Activated CD4-positive, alpha-beta T cell treated with anti-CD3 and anti-CD28 coated beads, Interleukin-2, amount 50 U/mL, for 16 hours (primary cell): Measurements from ENCODE around the gene PTK6.
"Not testable (repeated sequence)": the region's sequence is repeated elsewhere in the genome, so short reads cannot be mapped to it uniquely, and the experiment has no call there.

ENCODE experiments used
- DNase-seq: peaks from one replicate; pipeline ENCODE4 v3.0.0-alpha.2; 2020

PTK6 gene

DNA sequence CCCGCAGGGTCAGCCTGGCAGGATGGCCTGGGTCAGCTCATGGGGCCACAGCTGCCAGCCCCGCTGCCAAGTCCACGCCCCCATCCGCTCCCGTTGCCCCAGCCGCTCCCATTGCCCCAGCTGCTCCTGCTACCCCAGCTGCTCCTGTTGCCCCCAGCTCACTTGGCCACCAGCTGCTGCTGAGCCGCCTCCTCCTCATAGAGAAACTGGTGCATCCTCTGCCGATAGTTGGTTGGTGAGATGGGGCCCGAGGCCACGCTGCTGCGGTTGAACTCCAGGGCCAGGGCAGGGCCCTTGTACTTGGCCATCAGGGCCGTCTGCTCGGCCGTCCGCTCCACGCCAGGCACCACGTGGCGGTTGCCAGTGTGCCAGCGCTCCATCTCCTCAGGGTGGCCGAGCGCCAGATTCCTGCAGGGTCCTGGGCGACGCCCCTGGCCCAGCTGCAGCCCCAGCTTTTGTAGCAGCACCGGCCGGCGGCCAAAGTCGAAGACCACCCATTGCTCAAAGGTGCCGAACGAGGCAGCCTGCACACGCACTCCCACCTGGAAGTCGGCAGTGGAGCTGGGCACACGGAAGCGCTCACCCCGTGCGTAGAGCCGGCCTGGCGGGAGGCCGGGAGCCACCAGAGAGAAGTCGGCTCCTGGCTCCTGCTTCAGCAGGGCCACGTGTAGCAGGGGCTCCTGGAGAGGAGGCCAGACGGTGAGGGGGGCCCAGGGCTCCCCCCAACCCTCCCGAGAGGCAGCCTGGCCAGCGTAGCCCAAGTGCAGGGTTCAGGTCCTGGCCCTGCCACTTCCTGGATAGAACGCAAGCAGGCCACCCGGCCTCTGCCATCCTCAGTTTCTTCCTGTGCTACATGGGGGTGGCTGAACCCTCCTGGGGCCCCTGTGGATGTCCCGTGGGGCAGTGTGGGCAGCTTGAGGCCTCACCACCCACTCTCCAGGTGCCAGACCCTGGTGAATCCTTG lies 32.1 kb upstream of the PTK6 start:
- no peak for DNase-seq

DNA sequence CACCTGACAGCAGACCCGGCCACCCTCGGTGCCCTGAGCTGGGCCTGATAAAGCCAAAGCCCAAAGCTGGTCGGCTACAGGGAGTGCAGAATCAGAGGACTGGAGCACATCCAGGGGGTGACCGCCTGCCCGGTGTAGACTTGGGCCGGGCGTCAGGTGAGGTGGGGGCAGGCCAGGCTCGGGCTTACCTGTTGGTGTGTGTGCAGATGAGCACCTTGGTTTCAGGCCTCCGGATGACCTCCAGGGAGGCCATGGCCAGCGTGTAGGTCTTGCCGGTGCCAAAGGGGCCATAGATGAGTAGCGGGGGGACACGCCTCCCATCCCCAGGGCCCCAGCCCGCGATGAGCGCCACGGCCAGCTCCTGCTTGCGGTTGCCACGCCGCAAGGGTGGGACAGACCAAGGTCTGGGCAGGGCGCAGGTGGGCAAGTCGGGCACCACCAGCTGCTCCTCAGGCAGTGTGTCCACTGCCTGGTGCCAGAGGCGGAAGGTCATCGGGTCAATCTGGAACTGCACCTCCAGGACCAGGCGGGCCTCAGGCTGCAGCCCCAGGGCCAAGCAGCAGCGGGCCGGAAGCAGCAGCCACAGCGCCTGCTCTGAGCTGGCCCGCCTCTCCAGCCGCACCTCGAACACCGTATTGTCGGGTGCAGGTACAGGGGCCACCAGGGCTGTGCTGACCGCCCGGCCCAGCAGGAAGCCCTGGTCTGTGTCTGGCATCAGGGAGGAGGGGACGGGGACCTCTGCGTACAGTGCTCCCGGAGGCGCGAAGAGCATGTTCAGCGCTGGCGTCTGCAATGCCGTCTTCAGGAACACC lies 31.2 kb upstream of the PTK6 start:
- no peak for DNase-seq

DNA sequence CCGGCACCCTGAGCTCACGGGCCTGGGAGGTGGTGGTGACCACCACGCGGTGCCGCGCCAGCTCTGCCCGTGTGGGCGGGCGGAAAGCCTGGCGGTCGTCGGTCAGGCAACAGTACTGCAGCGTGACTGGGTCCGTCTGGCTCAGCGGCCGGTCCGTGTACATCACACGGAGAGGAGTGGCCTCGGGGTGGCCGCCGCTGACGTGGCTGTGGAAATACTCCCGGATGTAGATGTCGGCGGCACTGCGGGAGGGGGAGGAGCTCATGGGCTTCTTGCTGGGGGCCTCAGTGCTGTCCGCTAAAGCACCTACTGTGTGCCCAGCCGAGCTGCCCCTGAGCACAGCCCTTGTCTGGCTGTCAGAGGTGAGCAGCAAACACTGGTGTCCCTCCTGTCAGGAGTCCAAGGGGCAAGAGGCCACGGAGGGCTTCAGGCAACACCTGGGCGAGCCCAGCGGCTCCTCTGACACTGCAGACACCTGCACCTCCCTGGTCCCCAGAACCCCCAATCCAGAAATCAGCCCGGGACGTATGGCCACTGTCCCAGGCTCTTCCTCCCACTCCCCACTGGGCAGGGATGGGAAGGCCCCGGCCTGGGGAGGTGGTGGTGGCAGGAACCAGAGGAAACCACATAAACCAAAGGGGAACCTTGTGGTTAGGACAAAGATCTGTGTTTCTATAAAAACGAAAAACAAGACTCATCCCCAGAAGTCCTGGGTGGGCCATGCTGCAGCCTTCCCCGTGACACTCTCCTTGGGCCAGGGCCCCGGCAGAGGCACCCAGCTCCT lies 30.4 kb upstream of the PTK6 start:
- DNase-seq = peak; percentile 86

DNA sequence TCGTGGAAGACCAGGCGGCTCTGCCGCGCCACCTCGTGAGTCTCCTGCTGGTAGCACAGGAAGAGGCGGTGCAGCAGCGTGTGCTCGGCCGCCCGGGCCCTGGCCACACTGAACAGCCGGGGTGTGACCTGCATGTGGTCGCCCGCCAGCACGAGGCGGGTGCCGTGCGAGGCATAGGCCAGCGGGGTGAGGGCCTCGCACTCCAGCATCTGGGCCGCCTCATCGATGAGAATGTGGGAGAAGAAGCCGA lies 29.9 kb upstream of the PTK6 start:
- DNase-seq = no peak

DNA sequence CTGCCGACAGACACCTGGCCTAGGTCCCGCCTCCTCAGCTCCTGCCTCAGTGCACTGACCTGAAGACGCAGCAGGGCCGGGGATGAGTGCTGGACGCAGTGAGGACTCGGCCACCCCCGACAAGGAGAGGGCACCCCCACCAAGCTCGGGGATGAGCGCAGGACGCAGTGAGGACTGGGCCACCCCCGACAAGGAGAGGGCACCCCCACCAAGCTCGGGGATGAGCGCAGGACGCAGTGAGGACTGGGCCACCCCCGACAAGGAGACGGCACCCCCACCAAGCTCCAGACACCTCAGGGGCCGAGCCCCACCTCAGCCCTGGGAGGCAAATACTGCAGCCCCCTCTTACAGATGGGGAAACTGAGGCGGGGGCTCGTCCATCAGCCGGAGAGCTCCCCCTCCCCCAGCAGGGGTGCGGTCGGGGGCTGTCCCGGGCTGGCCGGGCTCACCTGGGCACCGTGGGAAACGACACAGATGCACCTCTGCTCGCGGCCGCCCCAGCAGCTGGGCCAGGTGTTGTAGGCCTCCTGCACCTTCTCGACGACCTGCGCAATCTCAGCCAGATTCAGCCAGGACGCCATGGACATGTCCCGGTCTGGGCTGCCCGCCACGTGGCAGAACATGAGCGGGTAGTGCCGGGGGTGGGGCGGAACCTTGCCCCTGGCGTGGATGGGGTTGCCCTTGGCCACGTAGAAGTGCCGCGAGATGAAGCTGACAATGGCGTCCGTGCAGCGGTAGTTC lies 29.4 kb upstream of the PTK6 start:
- no peak for DNase-seq

DNA sequence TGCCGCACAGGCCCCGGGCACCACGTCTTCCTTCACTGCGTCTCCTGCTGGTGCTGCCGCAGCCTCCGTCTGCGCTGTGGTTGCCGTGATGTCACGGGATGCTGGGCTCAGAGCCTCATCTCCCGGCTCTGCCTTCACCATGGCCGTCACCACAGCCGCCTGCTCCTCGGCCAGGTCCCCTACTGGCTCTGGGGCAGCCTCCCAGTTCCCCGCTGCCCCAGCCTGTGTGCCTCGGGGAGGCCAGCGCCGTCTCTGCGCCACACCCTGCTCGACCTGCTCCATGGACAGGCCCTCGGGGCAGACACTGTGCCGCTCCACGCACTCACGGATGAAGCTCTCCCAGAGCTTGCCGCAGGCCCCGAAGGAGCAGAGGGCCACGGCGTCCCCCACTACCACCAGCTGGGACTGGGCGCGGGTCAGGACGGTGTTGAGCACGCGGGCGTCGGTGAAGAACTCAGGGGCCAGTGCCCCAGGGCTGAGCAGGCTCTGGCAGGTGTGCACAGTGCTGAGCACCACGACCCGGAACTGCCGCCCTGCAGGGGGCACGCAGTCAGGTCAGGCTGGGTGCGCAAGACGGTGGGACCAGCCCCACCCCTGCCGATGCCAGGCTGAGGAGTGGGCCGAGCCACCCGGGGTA lies 28.6 kb upstream of the PTK6 start:
- DNase-seq = no peak

DNA sequence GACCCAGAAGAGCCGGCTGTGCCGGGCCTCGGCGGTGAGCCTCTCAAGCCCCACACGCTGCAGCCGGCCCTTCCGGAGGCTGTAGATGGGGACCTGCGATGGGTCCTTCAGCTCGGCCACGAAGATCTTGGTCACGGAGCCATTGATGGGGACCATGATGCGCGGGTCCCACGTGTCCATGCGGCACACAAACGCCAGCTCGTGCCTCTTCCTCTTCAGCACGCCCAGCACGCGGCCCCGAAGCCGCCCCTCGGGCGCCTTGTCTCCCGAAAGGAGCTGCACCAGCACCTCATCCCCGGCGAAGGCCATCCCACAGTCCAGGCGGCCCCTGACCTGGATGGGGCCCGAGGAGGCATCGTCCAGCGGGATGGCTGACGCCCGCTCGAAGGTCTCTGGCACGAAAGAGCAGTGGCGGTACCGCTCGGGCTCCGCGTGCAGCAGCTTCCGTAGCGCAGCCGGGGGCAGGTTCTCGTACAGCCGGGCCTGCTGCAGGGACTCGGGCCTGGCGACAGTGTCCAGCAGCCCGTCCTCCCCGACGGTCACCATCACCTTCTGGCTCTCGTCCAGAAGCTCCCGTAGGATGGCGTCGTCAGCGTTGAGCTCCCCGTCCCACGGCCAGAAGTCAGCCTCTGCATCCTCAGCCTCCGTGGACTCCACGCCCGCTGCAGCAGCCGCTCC lies 28.0 kb upstream of the PTK6 start:
- no peak for DNase-seq

DNA sequence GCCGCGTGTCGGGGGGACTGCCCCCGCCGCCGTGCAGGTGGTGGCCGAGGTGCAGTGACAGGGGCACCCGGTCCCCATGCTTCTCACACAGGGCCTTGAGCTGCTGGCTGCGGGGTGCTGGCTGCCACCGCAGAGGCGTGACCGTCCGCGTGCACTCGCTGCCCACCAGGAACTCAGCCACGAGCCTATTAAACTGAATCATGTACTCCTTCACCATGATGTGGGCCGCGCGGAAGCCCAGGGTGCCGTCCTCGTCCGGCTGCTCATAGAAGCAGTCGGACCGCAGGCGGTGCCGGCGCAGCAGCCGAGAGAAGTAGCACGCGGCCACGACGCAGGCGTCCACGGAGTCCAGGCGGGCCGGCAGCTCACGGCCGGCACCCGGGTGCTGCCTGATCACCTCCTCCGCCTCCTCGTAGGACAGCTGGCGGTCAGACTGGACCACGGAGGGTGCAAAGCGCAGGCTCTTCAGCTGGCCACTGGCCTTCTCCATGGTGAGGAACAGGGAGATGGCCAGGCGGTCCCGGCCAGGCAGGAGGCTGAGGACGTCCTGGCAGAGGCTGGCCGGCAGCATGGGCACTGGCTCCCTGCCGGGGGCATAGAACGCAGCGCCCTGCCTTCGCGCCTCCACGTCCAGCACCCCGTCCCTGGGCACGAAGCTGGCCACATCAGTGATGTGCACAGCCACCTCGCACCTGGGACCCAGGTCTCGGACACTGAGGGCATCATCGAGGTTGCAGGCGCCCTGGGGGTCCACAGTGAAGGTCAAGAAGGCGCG lies 27.0 kb upstream of the PTK6 start:
- no peak for DNase-seq

DNA sequence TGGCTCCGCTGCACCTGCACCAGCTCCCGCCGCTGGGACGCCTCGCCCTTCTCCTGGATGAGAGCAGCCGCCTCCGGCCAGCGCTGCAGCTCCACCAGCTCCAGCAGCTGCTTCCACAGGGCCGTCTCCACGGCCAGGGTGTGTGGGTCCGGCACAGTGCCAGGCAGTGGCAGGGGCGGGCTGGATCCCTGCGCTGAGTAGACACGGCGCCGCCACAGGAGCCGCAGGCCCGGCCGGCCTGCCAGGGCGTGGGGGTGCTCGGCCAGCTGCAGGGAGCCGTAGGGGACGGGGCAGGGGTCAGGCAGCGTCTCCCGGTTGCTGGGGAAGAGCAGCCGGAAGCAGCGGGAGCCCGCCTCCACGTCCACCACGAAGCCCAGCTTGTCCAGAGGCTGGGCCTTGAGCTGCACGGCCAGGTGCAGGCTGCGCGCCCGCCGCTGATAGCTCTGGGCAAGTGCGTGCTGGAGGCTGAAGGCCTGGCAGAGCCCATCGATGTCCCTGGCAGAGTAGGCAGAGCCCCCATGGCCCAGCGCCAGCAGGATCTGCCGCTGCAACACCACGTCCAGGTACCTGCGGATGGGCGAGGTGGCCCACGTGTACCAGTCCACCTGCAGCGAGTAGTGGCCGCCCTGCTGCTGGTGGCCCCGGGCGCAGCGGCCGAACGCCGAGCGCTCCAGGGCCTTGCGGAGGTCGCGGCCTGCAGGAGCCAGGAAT lies 26.2 kb upstream of the PTK6 start:
- no peak for DNase-seq

DNA sequence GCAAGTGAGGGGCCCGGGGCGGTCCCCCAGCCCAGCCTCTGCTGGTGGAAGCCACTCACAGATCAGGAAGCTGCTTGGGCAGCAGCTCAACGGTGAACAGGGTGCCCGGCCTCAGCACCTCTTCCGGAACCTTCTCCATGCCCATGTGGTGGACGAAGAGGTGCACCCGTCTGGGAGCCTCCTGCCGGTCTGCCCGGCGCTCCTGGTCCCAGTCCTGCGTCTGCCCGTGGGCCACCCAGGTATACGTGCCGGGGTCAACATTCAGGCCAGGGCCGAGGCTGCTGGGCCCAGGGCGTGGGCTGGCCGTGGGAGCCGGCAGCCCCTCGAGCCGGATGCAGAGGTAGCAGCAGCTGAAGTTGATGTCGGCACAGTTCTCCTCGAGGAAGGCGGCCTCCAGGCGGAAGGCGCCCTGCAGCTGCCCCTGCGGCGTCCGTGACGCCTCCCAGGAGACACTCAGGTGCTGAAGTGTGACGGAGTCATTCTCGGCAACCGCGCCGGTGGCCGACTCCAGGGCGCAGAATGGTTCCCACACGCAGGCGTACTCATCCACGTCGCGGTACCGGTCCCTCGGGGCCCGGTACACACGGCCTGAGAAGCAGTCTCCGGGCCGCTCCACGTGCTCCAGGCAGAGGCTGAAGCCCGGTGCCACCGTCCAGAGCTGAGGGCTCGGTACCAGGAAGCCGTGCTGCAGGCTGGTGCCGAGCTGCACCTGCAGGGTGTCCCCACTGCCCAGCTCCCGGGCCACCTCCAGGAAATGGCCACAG lies 25.5 kb upstream of the PTK6 start:
- DNase-seq = no peak

DNA sequence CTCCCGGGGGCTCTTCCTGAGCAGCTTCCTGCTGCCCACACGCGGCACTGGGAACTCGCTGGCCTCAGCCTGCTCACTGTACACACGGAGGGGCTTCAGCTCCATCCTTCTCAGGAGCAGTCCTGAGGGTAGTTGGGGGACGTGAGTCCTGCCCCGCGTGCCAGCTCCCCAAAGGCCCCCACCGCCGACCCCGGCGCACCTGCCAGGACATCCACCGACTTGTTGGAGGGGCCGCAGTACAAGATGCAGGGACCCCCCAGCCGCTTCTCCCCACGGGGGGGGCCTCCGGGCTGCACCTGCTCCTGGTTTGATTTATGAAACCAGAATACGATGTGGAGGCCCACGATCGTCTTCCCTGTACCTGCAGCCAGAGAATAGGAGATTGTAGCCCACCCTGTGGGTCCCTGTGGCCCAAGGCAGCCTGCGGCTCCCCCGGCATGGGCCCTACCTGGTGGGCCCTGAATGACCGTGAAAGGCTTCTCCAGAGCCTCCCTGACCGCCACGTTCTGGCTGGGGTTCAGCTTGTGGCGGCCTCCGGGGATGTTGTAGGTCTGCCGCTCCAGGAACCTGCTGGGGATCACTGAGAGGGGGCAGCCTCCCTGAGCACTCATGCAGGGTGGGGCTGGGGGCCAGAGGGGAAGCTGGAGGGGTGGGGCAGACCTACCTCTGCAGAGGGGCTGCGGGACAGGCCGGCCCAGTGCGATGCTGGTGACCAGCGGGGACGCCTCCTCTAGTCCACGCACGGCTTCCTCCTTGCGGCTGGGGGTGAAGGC lies 24.6 kb upstream of the PTK6 start:
- no peak for DNase-seq

DNA sequence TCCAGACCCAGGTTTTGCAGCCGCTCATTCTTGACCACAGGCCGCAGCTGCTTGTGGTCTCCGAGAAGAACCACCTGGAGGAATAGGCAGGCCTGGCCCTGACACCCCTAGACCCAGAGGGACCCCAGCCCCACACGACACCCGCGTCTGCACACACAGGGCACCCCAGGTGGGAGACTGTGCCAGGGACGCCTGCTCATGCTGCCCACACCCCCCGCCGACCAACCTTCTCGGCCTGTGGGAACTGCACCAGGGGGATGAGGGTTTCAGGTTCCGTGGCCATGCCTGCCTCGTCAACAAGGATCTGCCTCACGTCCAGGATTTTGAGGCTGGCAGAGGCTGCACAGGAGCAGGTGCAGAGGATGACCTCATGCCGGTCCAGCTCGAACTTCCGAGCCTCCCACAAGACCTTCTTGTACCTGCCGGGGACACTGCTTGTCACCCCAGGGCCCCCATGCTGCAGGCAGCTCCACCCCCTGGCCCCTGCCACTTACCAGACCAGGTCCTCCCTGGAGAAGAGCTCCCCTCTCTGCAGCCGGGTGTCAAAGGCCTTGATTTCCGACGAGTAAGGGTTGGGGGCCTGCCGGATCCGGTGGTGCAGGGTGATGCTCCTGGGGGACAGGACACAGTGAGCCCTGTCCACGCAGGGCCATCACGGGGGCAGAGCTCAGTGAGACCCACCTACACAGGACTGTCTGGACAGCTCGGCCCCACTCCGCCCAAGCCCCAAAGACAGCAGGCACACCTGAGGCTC lies 23.9 kb upstream of the PTK6 start:
- no peak for DNase-seq

DNA sequence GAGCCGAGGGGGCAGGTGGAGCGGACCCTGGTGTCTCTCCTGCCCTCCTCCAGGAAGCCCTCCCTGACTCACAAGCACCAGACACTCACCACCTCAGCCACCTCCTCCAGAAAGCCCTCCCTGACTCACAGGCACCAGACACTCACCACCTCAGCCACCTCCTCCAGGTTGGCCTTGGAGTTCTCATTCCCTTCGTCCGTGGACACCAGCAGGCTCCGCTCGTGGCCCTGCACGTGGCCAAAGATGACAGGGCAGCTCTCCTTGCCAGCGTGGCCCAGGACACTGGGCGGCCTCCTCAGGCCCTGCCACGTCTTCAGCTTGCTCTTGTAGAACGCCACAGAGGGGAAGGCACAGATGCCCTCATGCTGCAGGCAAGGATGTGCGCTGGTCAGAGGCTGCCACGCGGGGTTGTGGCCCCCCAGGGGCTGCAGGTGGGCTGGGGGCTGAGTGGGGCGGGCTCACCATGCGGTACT lies 23.2 kb upstream of the PTK6 start:
- DNase-seq = no peak

DNA sequence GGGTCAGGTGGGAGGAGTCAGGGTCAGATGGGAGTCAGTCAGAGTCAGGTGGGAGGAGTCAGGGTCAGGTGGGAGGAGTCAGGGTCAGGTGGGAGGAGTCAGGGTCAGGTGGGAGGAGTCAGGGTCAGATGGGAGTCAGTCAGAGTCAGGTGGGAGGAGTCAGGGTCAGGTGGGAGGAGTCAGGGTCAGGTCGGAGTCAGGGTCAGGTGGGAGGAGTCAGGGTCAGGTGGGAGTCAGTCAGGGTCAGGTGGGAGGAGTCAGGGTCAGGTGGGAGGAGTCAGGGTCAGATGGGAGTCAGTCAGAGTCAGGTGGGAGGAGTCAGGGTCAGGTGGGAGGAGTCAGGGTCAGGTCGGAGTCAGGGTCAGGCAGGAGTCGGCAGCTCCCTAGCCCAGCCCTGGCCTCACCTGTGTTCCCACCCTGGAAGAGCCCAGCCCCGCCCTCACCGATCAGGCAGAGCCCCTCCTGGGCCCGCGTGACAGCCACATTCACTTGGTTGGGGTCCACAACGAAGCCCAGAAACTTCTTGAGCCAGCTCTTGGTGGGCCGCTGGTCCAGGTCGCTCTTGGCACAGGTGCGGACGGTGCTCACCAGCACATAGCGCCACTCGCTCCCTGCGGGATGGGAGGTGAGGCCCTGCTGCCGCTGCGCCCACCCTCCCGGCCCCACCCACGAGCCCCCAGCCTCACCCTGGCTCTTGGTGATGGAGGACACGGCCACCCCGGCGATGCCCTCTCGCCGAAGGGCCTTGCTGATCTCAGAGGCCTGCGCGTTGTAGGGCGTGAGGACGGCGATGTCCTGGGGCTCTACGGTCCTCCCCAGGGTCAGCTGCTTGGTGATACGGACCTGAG lies 22.5 kb upstream of the PTK6 start:
- not testable (repeated sequence) for DNase-seq

DNA sequence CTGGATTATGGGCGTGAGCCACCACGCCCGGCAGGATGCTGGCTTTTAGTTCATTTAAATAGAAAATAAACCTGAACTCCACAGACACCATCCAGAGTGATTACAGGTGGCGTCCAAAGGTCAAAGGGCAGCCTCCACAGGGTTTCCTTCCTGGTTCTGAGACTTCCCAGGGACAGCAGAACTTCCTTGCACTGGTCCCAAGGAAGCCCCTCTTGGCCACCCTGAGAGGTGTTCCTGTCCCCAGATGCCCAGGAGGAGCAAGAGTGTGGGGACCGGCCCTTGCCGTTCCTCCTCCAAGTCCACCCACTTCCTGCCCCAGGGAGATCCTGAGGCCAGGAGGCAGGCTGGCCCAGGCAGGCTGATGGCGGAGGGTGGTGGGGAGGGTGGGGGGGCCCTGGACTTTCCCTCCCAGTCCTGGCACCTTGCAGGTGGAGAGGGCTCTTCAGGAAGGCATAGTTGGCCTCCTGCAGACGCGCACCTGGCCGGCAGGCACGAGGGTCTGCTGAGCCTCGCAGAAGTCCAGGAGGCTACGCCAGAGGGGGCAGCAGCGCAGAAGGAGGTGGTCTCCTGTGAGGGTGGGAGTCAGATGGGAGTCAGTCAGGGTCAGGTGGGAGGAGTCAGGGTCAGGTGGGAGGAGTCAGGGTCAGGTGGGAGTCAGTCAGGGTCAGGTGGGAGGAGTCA lies 21.8 kb upstream of the PTK6 start:
- no peak for DNase-seq

DNA sequence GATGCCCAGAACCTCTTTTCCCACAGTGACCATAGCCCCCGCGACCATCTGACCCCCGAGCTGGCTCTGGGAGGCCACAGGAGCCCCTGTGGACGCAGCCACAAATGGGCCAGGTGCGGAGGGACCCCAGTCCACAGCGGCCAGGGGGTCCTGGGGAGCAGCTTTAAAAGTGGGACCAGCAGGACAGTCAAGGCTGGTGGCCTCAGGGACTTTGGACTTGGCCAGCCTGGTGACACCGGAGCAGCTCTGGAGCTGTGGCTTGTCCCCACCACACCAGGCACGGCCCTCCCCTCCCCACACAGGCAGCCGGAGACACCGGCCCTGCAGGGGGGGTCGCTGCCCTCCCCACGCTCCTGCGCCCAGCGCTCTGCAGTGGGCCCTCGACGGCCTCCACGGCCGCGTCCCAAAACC lies 20.3 kb upstream of the PTK6 start:
- DNase-seq = no peak
